Measurements from ENCODE around the gene SPRED1. TPM values are rescaled to one million over a fixed set of nuclear protein-coding genes. Genes with fewer than 3 reads are reported as not detected.
"Not testable (repeated sequence)": the region's sequence is repeated elsewhere in the genome, so short reads cannot be mapped to it uniquely, and the experiment has no call there.

SPRED1 gene
- total RNA-seq, 1 experiment from 2014 or later, result 28.1 TPM

DNA sequence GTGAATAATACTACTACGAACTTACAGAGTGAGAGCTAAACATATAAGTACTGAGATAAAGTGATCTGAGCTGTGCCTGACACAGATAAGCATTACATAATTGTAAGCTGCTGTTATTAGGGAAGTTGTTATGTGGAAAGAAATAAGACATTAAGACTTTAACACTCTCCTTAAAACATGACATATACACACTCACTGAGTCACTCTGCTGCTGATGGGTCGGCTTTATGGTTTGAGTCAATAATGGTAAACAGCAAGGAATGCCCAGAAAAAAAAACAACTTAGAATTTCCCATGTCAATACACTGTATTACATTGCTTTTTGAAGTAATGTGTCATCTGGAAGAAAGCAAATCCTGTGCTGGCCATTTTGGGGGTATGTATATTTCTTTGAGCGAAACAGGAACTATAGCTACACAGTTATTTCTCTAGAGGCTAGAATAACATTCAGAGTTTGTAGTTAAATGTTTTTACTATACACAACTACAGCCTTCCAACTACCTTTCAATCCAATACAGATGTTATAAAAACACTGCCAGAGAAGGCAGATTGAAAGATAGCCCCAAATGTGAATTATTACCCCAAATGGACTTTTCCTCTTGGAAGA lies 22.8 kb upstream of the SPRED1 start:
- CTCF ChIA-PET, result interaction anchor here (0.6 to 1.0 kb wide), 5 partner anchors 9 to 308 kb away, joined by 3 to 4 read pairs (median 3); no protein-coding TSS in a partner anchor
- no peaks in the 10 kb centered on the region for H3K27me3 Mint-ChIP-seq (ENCODE audit: insufficient read depth, unreplicated experiment)
- H3K27ac Mint-ChIP-seq (ENCODE audit: low read depth, unreplicated experiment), result no peak overlapping the region

DNA sequence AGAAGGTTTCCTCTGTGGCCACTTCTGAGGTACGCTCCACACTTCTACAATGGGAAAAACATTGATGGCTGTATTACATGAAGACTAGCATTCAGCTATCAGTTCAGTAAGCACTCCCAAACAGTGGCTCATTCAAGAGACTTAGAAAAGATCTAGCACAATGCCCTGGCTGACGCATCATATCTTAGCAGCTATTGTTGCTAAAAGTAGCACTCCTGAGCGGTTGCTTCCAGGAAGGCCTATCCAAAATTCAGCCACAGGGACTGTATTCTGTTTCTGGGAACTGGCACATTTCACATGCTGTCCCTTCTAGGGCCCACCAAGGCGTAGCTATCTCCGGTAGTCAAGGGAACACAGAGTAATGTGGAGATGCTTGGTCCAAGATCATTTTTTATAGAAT lies 21.2 kb upstream of the SPRED1 start:
- Mint-ChIP-seq H3K9me3 (ENCODE audit: unreplicated experiment) (no peaks in the 10 kb centered on the region), H3K4me1 (ENCODE audit: insufficient read depth, unreplicated experiment) (peaks cover 6% of the 10 kb centered on the region), H3K4me3 (ENCODE audit: unreplicated experiment) (no peak overlapping the region), H3K27me3 (ENCODE audit: insufficient read depth, unreplicated experiment) (no peaks in the 10 kb centered on the region), H3K36me3 (ENCODE audit: insufficient read depth, unreplicated experiment) (no peaks in the 10 kb centered on the region), H3K27ac (ENCODE audit: low read depth, unreplicated experiment) (no peak overlapping the region)
- no TSS peak for BruUV-seq (replicated peaks)
- POLR2A ChIA-PET, result interaction anchor here (0.6 to 1.2 kb wide), 2 partner anchors 20 to 210 kb away, joined by 3 to 4 read pairs; no protein-coding TSS in a partner anchor
- intact Hi-C loops (cut with micrococcal nuclease), result no loop called here
- CTCF ChIA-PET, result no interaction called here
- TF ChIP-seq, protein P1, sequence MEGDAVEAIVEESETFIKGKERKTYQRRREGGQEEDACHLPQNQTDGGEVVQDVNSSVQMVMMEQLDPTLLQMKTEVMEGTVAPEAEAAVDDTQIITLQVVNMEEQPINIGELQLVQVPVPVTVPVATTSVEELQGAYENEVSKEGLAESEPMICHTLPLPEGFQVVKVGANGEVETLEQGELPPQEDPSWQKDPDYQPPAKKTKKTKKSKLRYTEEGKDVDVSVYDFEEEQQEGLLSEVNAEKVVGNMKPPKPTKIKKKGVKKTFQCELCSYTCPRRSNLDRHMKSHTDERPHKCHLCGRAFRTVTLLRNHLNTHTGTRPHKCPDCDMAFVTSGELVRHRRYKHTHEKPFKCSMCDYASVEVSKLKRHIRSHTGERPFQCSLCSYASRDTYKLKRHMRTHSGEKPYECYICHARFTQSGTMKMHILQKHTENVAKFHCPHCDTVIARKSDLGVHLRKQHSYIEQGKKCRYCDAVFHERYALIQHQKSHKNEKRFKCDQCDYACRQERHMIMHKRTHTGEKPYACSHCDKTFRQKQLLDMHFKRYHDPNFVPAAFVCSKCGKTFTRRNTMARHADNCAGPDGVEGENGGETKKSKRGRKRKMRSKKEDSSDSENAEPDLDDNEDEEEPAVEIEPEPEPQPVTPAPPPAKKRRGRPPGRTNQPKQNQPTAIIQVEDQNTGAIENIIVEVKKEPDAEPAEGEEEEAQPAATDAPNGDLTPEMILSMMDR (IDR thresholded peaks at IDR 0.05; ENCODE audit: unreplicated experiment), result no peak
- DNase-seq (ENCODE audit: unreplicated experiment), result no peak

More for the DNA sequence above, 22.8 kb upstream of the SPRED1 start:
- H3K9me3 Mint-ChIP-seq (ENCODE audit: unreplicated experiment), result no peaks in the 10 kb centered on the region
- H3K4me1 Mint-ChIP-seq (ENCODE audit: insufficient read depth, unreplicated experiment), result peaks cover 6% of the 10 kb centered on the region
- no peak for DNase-seq (ENCODE audit: unreplicated experiment)
- no peak overlapping the region for H3K4me3 Mint-ChIP-seq (ENCODE audit: unreplicated experiment)
- H3K36me3 Mint-ChIP-seq (ENCODE audit: insufficient read depth, unreplicated experiment), result no peaks in the 10 kb centered on the region
- intact Hi-C loops (cut with micrococcal nuclease), result no loop called here
- no TSS peak for BruUV-seq (replicated peaks)
- POLR2A ChIA-PET, result interaction anchor here (0.6 to 6.9 kb wide), 3 partner anchors 9 to 107 kb away, joined by 3 to 98 read pairs (median 5); partner anchors contain the start of gene SPRED1
- TF ChIP-seq, protein P1 (IDR thresholded peaks at IDR 0.05; ENCODE audit: unreplicated experiment), result no peak

- H3K4me1 Mint-ChIP-seq (ENCODE audit: insufficient read depth, unreplicated experiment); H3K27ac Mint-ChIP-seq (ENCODE audit: low read depth, unreplicated experiment); H3K4me3 Mint-ChIP-seq (ENCODE audit: unreplicated experiment); POLR2A ChIA-PET; H3K9me3 Mint-ChIP-seq (ENCODE audit: unreplicated experiment); intact Hi-C loops (cut with micrococcal nuclease); H3K27me3 Mint-ChIP-seq (ENCODE audit: insufficient read depth, unreplicated experiment); BruUV-seq (replicated peaks); DNase-seq (ENCODE audit: unreplicated experiment); H3K36me3 Mint-ChIP-seq (ENCODE audit: insufficient read depth, unreplicated experiment): not testable (repeated sequence)
- CTCF ChIA-PET, result interaction anchor here (0.6 kb wide), 1 partner anchor 14 kb away, joined by 5 read pairs; no protein-coding TSS in a partner anchor
Observed at GRCh38 chr15:38237021-38237420, 15.6 kb upstream of the SPRED1 start.

DNA sequence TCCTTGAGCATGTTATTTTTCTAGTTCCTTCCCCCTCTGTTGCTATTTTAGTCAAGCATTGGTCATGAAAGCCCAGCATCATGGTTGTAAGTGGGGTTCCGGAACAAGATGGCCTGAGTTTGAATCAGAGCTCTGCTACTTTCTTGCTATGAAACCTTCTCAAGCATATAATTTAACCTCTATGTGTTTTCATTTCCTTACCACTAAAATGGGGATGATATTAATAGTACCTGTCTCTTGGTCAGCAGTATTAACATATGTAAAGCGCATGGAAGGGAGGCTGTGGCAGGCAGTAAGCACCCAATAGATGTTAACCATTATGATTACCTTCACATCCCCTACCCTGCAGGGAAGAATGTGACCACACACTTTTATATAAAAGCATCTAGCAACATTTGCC lies 14.3 kb upstream of the SPRED1 start:
- POLR2A ChIA-PET, result interaction anchor here (1.1 kb wide), 1 partner anchor 10 kb away, joined by 4 read pairs; no protein-coding TSS in a partner anchor
- BruUV-seq (replicated peaks), result no TSS peak
- Mint-ChIP-seq H3K27ac (ENCODE audit: low read depth, unreplicated experiment) (no peak overlapping the region), H3K36me3 (ENCODE audit: insufficient read depth, unreplicated experiment) (no peaks in the 10 kb centered on the region), H3K9me3 (ENCODE audit: unreplicated experiment) (no peaks in the 10 kb centered on the region), H3K4me3 (ENCODE audit: unreplicated experiment) (no peak overlapping the region), H3K27me3 (ENCODE audit: insufficient read depth, unreplicated experiment) (no peaks in the 10 kb centered on the region), H3K4me1 (ENCODE audit: insufficient read depth, unreplicated experiment) (no peaks in the 10 kb centered on the region)
- CTCF ChIA-PET, result interaction anchor here (0.5 to 1.2 kb wide), 3 partner anchors 15 to 103 kb away, joined by 4 to 5 read pairs (median 4); no protein-coding TSS in a partner anchor
- TF ChIP-seq, protein P1 (IDR thresholded peaks at IDR 0.05; ENCODE audit: unreplicated experiment), result no peak
- no peak for DNase-seq (ENCODE audit: unreplicated experiment)
- intact Hi-C loops (cut with micrococcal nuclease), result no loop called here

All from MCF 10A (cell line).